NOMO-1 (cell line): ENCODE results near the gene COL4A6.
"Not testable (repeated sequence)": the region's sequence is repeated elsewhere in the genome, so short reads cannot be mapped to it uniquely, and the experiment has no call there.

Experiments
- DNase-seq, 2 experiments: peaks; one replicate each; lab custom pipeline; 2025; ENCODE audit not compliant: unreplicated experiment in 2 of 2; lab: John Stamatoyannopoulos, UW

The COL4A6 gene

GRCh38 chrX:108412783-108413182 lies 25.4 kb downstream of the COL4A6 start:
- no peak for DNase-seq

- no peak for DNase-seq
Observed at GRCh38 chrX:108399418-108400165, 38.6 kb downstream of the COL4A6 start.

- no peak for DNase-seq
Observed at GRCh38 chrX:108397627-108398391, 40.4 kb downstream of the COL4A6 start.

GRCh38 chrX:108396986-108397385 lies 41.2 kb downstream of the COL4A6 start:
- no peak for DNase-seq

- no peak for DNase-seq
Observed at GRCh38 chrX:108396188-108396891, 41.9 kb downstream of the COL4A6 start.

GRCh38 chrX:108390976-108391717 lies 47.1 kb downstream of the COL4A6 start:
- DNase-seq = not testable (repeated sequence)

- DNase-seq = no peak
Observed at GRCh38 chrX:108384783-108385182, 53.4 kb downstream of the COL4A6 start.

GRCh38 chrX:108380222-108380621 lies 58.0 kb downstream of the COL4A6 start:
- no peak for DNase-seq

- not testable (repeated sequence) for DNase-seq
Observed at GRCh38 chrX:108376821-108377220, 61.4 kb downstream of the COL4A6 start.

- DNase-seq = not testable (repeated sequence)
Observed at GRCh38 chrX:108375591-108375990, 62.6 kb downstream of the COL4A6 start.

GRCh38 chrX:108366644-108367406 lies 71.4 kb downstream of the COL4A6 start:
- DNase-seq = no peak

- DNase-seq = no peak
Observed at GRCh38 chrX:108362026-108362425, 76.2 kb downstream of the COL4A6 start.

- no peak for DNase-seq
Observed at GRCh38 chrX:108361316-108361715, 76.9 kb downstream of the COL4A6 start.

GRCh38 chrX:108359806-108360602 lies 78.2 kb downstream of the COL4A6 start:
- no peak for DNase-seq

GRCh38 chrX:108353452-108353851 lies 84.8 kb downstream of the COL4A6 start:
- DNase-seq = no peak

- no peak for DNase-seq
Observed at GRCh38 chrX:108349210-108349609, 89.0 kb downstream of the COL4A6 start.

- no peak for DNase-seq
Observed at GRCh38 chrX:108348525-108348924, 89.7 kb downstream of the COL4A6 start.

- no peak for DNase-seq
Observed at GRCh38 chrX:108347800-108348199, 90.4 kb downstream of the COL4A6 start.

GRCh38 chrX:108344216-108344615 lies 94.0 kb downstream of the COL4A6 start:
- DNase-seq = no peak
